ENCODE data around the gene PAXX.

Gene PAXX

GRCh38 chr9:137034039-137034708 is 42.0 kb downstream of the PAXX start:
- DNase-seq: no peak

GRCh38 chr9:137034709-137035506 is 42.7 kb downstream of the PAXX start:
- DNase-seq: no peak

- DNase-seq: no peak
Measured at GRCh38 chr9:137035507-137035834, 43.2 kb downstream of the PAXX start.

- no peak for DNase-seq
Measured at GRCh38 chr9:137035937-137036336, 43.7 kb downstream of the PAXX start.

- DNase-seq: no peak
Measured at GRCh38 chr9:137037035-137037434, 44.8 kb downstream of the PAXX start.

GRCh38 chr9:137037483-137037882 is 45.3 kb downstream of the PAXX start:
- no peak for DNase-seq

- no peak for DNase-seq
Measured at GRCh38 chr9:137038916-137039315, 46.7 kb downstream of the PAXX start.

GRCh38 chr9:137039611-137040366 is 47.6 kb downstream of the PAXX start:
- DNase-seq: no peak

GRCh38 chr9:137040568-137040967 is 48.3 kb downstream of the PAXX start:
- DNase-seq: no peak

GRCh38 chr9:137041124-137041523 is 48.9 kb downstream of the PAXX start:
- no peak for DNase-seq

- DNase-seq: no peak
Measured at GRCh38 chr9:137042751-137043727, 50.8 kb downstream of the PAXX start.
